Left renal cortex interstitium (tissue), 4 donors: Measurements from ENCODE around the gene KCNJ6. TPM values are rescaled to one million over a fixed set of nuclear protein-coding genes. Genes with fewer than 3 reads are reported as not detected.
"Not testable (repeated sequence)": the region's sequence is repeated elsewhere in the genome, so short reads cannot be mapped to it uniquely, and the experiment has no call there.

Source experiments
- DNase-seq, 4 donors: peaks; one replicate each; pipeline ENCODE4 v3.0.0-alpha.2; 2013; ENCODE audit warnings: low read depth in 4 of 4, low spot score in 2 of 4, missing footprints in 1 of 4
- polyA plus RNA-seq, 4 donors: library from polyadenylated mRNA; unstranded; fragments of 120-200 nt; gene quantifications; one replicate each; pipeline ENCODE4 v1.2.1, GENCODE V29; 2013; ENCODE audit not compliant: insufficient read length in 4 of 4

KCNJ6 gene
- polyA plus RNA-seq, 4 donors = 0.17 to 0.59 (median 0.26) TPM

GRCh38 chr21:37587635-37588177, 328.6 kb downstream of the KCNJ6 start:
- no peak for DNase-seq

- no peak for DNase-seq
Measured at GRCh38 chr21:37587203-37587602, 329.1 kb downstream of the KCNJ6 start.

DNA sequence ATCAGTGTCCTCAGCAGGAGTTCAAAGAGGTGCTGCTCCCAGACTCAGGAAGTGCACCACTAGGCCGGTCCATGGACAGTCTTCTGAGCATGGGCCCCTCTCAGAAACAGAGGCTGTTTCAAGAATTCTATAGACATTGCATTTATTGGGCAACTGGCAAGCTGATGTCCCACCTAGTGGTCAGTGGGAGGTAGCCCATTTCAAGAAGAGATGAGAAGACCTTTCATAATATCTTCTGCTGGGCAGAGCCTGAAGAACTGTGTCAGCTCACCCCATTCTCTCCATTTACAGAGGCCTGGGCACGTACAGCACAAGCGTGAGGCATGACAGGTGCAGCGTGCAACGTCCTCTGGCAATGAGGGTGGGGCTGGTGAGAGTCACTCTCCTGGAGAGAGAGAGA, 333.7 kb downstream of the KCNJ6 start:
- DNase-seq = peak in 1 of 4 donors; percentile 37

- no peak for DNase-seq
Measured at GRCh38 chr21:37580666-37581065, 335.6 kb downstream of the KCNJ6 start.

DNA sequence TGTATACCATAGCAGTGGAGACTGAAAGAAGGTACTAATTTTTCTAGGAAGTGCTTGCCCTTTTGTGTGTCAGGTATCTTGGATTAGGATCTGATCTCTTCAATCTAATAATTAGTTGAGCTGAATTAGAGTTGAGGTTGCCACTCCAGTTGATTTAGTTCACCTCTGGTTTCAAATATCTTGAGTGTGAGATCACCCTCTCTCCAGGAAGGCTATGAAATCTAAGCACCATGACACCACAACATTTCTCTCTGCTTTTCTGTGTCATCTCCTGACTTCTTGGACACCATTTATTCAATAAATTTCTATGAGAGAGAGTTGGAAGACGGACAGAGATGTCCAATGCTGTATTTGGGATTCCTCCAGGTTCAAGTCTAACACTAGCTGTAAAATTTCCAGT, 336.9 kb downstream of the KCNJ6 start:
- no peak for DNase-seq

DNA sequence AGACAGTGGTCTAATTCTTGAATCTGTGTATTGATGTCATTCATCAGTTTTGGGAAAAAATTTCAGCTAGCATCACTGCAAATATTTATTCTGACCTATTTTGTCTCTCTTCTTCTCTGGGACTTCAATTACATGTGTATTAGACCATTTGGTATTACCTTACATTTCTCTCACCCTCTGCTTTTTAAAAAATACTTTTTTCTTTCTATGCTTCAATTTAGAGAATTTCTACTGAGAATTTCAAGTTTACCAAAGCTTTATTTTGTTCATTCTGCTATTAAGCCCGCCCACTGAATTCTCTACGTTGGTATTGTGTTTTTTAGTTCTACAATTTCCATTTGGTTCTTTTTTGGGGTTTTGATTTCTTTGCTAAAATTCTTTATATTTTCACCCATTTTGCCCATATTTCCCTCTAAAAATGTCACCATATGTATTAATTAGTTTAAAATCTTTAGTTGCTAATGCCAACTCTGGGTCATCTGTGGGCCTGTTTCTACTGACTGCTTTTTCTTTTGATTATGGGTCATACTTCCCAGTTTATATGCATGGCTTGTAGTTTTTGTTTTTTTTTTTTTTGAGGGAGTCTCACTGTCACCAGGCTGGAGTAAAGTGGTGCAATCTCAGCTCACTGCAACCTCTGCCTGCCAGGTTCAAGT, 337.7 kb downstream of the KCNJ6 start:
- no peak for DNase-seq

DNA sequence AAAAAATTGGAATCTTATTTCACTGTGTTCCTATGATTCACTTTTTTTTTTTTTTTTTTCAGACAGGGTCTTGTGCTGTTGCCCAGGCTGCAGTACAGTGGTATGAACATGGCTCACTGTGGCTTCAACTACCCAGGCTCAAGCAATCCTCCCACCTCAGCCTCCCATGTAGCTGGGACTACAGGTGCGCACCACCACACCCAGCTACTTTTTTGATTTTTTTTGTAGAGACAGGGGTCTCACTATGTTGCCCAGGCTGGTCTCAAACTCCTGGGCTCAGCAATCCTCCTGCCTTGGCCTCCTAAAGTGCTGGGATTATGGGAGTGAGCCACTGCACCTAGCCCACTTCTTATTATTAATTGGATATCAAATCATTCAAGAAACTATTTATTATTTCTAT, 339.3 kb downstream of the KCNJ6 start:
- not testable (repeated sequence) for DNase-seq

GRCh38 chr21:37575580-37575979, 340.7 kb downstream of the KCNJ6 start:
- no peak for DNase-seq

- no peak for DNase-seq
Measured at GRCh38 chr21:37574751-37575150, 341.5 kb downstream of the KCNJ6 start.

DNA sequence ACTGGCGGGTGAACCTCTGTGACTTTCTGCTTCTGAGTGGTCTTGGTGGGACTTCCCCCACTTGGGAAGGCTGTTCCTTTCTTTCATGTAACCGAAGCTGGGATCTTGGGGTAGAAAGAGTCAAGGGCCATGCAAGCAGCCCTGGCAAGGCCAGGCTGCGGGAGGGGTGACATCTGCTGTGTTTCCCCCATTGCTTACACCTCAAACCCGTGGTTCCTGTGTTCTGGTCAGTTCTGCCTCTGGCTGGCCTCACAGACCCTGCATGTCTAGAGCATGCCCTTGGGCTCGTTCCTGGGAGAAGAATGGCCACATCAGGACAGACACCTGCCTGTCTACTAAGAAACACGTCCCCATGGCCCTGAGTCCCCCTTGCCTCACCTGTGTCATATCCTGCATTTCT, 341.9 kb downstream of the KCNJ6 start:
- no peak for DNase-seq

- no peak for DNase-seq
Measured at GRCh38 chr21:37571442-37571841, 344.8 kb downstream of the KCNJ6 start.

DNA sequence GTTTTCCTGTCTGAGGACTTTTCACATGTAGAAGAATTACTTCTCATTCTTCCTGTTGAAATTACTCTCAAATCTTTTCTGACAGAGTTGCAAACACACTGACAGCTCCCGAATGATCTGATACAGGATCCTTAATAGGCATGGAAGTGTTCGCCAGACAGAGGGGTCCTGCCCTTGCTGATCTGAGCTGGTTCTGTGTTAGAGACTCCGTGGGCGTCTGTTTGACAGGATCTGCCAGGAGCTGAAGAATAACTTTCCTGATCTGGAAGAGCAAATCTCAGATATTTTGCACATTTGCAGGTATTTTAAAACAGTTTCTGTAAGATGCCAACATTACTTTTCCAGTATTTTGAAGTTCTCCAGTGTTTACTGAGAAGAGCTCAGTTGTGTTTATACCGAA, 347.3 kb downstream of the KCNJ6 start:
- no peak for DNase-seq

GRCh38 chr21:37568415-37568814, 347.8 kb downstream of the KCNJ6 start:
- DNase-seq = no peak

DNA sequence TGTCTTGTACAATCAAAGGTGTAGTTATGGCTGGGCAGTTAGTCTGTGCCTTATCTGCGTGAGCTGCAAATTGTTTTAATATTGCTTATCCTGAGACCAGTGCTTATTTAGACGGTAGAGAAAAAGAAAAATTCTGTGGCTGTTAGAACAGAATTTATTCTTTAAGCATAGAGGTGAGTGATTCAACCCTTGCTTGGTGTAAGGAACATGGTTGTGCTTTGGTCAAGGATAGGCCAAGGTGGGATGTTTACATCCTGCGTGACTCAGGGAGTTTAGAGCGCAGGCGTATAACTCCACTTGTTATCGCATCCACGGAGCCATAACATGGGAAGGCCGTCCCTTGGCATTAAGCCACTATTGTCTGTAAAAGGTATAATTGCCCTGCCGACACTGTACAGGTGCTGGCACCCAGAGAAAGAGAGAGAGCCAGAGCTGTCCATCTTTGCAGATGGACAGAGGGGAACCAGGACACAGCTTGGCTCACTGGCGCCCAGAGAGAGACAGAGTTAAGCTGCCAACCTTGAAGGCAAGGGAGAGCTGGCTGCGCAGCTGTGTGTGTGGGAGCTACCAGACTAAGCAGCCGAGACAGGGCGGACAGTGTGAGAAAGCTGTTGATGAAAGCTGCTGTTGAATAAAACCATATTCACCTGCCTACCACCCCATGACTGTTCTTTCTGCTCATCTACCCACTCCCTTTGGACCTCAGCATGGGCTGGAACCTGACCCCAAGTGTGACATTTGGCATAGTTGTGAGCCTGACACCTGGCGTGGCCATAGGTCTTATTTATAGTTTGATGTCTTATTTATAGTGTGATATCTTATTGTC, 349.3 kb downstream of the KCNJ6 start:
- no peak for DNase-seq

DNA sequence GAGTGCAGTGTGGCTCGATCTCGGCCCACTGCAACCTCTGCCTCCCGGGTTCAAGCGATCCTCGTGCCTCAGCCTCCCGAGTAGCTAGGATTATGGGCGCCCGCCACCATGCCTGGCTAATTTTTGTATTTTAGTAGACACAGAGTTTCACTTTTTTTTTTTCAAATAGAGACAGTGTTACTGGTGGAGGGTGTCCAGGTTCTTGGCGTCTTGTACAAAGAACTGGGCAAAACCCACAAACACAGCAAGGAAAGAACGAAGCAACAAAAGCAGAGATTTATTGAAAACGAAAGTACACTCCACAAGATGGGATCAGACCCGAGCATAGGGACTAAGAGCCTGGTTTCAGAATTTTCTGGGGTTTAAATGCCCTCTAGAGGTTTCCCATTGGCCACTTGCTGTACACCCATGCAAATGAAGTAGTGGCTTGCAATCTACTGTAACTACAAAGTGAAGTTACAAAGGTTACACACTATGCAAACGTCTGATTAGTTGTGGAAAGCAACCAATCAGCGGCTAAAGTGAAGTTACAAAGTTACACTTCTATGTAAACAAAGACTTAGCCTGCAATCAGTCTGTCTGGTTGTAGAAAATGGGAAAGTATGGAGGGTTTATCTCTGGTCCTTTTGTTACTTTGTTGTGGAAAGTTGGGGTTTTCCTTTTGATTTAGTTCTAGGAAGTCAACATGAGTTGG, 350.6 kb downstream of the KCNJ6 start:
- DNase-seq = no peak

- no peak for DNase-seq
Measured at GRCh38 chr21:37564924-37565529, 351.2 kb downstream of the KCNJ6 start.

- no peak for DNase-seq
Measured at GRCh38 chr21:37564341-37564923, 351.8 kb downstream of the KCNJ6 start.

DNA sequence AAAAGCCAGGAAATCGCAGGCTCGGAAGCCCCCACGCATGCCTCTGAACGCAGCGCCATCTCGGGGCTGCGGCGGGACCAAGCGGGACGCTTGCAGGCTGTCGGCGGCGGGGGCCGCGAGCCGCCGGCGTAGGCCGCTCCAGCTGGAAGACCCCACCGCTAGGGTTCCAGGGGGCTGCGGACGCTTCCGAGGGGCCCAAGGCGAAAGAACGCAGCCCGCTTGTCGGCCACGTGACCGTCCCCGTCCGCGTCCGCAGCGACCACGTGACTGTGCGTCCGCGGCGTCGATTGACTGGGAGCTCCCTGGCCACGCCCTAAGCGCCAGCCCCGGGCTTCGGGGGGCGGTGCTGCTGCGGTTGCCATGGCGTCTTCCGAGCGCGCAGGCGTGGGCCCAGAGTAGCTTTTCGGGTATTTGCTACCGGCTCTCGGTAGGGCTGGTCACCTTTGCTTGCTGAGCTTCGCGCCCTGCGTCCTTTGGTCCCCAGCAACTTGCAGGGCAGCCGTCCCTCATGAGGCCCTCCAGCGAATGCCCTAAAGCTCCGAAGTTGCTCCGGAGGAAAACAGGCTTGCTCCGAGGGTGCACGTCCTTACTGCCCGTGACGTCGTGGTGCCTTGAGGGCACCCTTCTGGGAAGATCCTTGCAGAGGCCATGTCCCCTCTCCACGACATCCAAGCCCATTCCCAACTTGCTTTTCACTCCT, 352.5 kb downstream of the KCNJ6 start:
- peak; percentile 60 to 84 (median 80) for DNase-seq

DNA sequence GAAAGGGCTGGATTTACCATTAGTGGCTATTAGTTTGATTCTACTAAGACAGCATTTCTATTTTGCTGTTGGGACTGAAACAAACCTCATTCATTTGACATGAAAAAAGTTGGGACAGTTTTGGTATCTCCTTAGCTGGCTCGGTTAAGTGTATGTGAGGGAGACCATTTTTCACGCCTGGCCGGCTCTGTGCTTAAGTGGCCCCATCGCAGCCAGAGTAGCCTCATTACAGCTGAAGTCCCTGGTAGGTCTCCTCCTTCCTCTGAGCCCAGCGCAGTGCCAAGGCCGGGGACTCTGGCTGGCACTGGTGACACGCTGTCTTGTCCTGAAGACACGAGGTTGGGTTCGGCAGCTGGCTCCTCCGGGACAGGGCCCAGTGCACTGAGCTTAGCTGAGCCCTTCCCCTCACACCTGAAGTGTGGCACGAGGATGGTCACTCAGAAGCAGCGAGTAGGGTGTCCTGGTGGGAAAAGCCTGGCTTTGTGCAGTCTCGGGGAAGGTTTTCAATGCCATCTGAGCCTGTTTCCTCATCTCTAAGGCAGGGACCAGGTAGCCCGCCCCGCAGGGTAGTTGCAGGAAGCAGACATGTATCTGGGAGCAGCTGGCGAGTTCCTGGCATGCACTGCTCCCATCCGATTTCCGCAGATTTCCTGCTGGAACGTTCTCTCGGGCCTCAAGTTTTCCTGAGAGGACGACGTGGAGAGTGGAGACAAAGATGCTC, 353.2 kb downstream of the KCNJ6 start:
- DNase-seq = no peak
